ENCODE data around the gene CYP4A22.
A peak's percentile ranks its signal among the peaks of the same experiment; 100 is the strongest.
"Not testable (repeated sequence)": the region's sequence is repeated elsewhere in the genome, so short reads cannot be mapped to it uniquely, and the experiment has no call there.

CYP4A22 gene

DNA sequence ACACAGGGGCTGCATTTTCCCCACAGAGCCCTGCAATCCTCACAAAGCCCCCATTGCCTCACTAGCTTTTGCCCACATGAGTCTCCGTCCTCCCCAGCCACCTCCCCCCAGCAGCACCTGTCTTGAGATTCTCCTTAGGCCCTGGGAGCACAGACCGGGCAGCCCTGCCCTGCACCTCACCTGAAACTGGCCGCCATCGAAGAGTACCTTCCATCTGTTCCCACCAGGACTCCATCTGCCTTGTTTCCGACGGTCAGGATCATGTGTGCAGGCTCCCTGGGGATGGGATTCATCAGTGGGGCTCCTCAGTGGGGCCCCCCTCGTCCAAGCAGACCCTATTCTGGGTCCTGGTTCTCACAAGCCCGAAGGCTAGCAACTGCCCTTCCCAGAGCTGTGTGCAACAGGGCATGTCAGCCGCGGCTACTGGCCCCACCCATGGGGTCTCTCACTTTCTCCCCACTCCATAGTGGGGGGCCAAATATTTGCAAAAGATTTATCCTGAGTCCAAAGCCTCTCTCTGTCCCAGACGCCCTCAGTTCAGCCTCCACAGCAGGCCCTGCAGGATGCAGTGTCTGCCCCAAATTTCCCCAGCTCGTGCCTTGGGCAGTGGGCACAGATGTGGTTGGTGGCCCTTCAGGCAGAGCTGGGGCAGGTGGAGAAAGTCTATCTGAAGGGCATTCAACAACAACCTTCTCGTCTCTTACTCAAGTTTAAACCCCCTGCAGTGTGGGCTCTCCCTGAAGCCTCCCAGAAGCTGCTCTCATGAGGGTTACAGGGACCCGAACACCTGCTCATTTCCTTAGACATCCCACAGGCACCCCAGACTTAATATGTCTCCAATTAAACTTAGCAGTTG, 47.8 kb downstream of the CYP4A22 start:
- DNase-seq, result no peak

DNA sequence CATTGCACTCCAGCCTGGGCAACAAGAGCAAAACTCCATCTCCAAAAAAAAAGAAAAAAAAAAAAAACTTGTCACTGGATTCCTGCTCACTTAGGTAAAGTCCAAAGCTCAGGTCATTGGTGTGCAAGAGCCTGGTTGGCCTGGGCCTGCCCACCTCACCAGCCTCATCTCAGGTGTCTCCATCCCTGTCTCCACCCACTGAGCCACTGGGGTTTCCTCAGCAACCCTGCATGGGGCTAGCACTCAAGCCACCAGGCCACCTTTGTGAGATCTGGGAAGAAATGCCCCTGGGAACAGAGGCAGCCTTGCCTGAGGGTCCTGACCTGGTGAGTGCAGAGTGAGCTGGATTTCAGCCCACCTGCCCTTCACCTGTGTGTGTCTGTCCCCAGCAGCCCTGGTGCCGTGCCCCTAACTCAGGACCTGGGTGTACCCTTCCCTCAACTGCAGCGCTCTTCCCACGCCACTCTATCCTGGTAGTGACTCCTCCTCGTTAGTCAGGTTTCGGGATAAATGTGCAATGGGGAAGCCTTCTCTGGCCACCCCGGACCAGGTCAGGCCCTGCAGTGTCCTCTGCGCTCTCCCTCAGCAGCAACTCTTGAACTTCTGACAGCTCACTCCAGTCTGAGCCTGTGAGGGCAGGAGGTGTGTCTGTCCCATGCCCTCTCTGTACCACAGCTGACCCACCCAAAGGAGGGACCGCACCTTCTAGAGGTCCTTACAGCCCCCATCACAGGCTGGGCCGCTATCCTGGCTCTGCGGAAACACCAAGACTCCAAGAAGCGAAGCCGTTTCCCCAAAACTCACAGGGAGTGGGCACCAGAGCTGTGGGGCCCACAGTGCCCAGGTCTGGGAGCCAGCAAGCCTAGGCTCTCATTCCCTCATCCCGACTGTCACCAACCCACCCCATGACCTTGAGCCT, 49.3 kb downstream of the CYP4A22 start:
- DNase-seq, result no peak

DNA sequence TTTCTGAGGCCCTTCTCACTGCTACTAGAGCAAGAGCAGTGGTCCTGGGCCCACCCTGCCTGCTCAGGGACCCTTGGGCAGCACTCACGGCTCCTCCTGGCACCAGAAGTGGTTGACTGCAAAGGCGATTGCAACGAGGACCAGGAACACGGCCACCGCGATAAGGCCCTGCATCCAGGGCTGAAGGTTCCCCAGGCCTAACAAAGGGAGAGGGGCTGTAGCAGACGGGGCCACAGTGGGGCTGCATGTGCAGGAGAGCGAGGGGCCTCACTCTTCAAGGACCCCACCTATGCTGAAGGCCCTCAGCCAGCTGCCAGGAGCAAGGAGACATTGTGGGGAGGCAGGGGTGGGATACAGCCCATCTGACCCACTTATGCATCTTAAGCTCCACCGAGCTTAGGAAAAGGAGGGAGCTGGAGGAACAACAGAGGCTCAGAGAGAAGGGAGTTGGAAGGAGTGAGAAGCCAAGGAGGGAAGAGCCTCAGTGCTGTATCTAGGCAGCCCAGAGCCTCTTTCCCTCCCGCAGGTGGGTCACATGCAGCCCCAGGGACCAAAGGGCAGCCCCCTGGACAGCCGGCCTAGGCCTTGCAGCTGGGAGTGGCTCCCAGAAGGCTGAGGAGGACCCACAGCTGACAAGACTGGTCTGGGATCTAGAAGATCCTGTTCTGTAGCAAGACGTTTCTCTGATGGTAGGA, 50.1 kb downstream of the CYP4A22 start:
- DNase-seq, result no peak

- DNase-seq, result no peak
Measured at GRCh38 chr1:47187926-47188250, 50.6 kb downstream of the CYP4A22 start.

- DNase-seq, result no peak
Measured at GRCh38 chr1:47188791-47189785, 51.8 kb downstream of the CYP4A22 start.

DNA sequence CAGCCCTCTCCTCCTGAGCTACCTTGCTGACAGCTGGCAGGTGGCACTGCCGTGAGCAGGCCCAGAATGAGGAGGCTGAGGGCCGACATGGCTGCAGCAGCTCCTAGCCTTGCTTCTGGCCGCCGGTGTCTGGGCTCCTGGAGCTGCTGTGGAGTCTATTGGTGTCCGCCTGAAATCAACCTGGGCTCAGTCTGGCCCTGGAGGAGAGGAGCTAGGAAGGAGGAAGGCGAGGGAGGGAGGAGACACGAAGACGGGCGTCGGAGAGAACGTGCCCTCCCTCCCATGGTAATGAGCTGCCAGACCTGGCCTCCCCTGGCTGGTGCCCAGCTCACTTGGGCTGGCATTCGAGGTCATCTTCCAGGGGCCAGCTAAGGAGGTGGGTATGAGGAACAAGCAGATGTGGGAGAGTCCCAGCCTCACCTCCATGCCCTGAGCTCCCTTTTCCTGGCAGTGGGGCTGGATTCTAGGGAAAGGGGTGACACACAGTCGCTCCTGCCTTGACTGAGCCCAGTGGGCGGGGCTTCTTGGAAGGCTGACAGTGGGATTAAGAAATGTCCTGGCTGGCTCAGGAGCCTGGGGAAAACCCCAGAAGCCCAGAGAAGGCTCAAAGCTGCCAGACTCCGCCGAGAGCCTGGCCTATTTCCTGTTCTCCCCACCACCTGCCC, 52.7 kb downstream of the CYP4A22 start, which contains the start of gene PDZK1IP1:
Gene PDZK1IP1 (minus strand): TSS at position 193 of the 665 bp plus-strand sequence. CDS start 104 bp downstream, at position 89.
- peak in 15 of 51 donors; percentile 11 to 61 (median 38) for DNase-seq

DNA sequence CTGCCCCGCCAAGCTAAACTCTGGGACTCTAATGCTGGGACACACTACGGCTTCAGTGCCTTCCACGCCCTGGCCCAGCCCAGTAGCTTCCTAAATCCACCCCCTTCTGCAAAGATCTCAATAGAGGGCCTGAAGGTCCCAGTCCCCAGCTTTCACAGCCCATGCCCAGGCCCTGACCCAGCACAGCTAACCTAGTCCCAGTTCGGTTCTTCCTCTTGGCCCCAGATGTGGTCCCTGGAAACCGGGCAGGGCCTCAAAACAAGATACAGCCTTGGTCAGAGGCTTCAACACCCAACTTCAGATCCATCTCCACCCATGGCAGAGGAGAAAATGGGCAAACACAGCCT, 53.2 kb downstream of the CYP4A22 start:
- no peak for DNase-seq

- DNase-seq, result no peak
Measured at GRCh38 chr1:47190857-47191256, 53.6 kb downstream of the CYP4A22 start.

GRCh38 chr1:47191940-47192457, 54.8 kb downstream of the CYP4A22 start:
- no peak for DNase-seq

DNA sequence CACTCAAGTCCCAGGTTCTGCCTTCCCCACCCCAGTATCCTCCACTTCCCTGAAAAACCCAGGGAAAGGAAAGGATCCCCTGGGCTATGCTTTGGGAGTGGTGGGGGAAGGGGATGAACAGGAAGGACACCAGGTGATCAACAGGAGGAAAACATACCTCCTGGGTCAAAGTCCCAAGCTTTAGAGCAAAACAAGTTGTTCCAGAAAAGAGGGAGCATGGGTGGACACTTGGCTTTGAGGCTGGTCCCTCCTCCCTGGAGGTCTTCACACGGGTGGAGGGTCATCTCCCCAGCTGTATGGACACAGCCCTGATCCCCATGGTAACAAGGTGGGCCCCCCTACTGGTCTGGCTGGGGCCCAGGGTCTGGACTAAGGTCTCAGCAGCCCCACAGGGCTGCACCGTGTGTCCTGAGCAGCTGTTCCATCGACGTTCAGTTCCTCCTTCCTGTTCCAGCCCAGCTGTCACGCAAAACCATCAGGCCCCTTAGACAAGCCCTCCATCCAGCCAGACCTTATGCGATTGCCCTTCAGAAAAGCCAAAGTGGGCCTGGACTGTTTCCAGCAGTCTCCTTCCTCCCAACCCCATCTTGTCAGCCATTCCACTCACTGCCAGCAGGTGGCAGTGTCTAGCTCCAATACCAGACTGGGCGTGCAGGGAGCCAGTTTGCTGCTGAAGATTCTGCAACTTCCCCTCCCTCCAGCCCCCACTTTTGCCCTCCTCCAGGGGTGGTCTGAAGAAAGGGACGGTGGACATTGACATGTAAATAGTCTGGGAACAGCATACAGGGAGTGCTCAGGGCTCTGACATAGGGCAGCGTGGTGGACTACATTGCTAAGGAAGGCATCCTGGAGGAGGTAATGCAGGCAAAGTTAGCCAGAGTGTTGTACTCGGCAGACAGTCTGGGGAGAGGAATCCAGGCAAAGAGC, 55.5 kb downstream of the CYP4A22 start:
- peak in 44 of 51 donors; percentile 11 to 74 (median 40) for DNase-seq

DNA sequence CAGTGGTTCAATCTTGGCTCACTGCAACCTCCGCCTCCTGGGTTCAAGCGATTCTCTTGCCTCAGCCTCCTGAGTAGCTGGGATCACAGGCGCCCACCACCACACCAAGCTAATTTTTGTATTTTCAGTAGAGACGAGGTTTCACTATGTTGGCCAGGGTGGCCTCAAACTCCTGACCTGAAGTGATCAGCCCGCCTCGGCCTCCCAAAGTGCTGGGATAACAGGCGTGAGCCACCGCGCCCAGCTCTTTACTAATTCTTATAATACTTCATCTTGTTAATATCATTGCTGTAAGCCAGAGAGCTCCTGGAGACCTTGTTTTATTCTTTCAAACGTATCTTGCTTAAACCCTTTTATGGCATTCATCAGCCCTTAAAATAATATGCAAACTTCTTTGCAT, 56.3 kb downstream of the CYP4A22 start:
- DNase-seq, result not testable (repeated sequence)

GRCh38 chr1:47194311-47194710, 57.1 kb downstream of the CYP4A22 start:
- DNase-seq, result no peak

GRCh38 chr1:47195981-47196380, 58.7 kb downstream of the CYP4A22 start:
- not testable (repeated sequence) for DNase-seq

GRCh38 chr1:47196622-47197021, 59.4 kb downstream of the CYP4A22 start:
- peak in 2 of 51 donors; percentile 5 to 12 for DNase-seq

DNA sequence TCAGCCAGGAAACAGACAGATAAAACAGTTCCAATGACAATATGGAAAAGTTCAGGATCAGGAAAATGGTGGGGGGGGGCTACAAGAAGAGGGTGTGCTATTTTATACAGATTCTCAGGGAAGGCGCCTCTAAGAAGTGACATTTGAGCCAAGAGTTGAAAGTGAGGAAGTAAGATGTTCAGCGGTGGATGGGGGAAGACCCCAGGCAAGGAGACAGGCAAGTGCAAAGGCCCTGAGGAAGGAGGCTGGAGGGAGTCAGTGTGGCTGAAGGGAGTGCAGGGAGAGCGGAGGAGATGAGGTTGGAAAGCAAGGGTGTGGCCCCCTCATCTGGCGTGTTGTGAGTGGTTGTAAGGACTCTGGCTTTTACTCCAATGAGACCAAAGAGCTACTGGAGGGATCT, 61.0 kb downstream of the CYP4A22 start:
- no peak for DNase-seq

Data from hypothalamus (tissue), 51 donors.